AG04450 (cell line): Measurements from ENCODE around the gene OVOL3. TPM values are rescaled to one million over a fixed set of nuclear protein-coding genes. Genes with fewer than 3 reads are reported as not detected.

ENCODE experiments used
- CTCF ChIA-PET: fragments of 300-600, 350-600 bp; formaldehyde crosslinking; extraction: SDS; loops from one replicate; lab custom pipeline; 2022; ENCODE audit warnings: antibody characterized with exemption, inconsistent platforms; lab: Charles Lee
- POLR2A ChIA-PET: fragments of 350-600 bp; formaldehyde crosslinking; extraction: SDS; loops from one replicate; lab custom pipeline; 2021; ENCODE audit warnings: antibody characterized with exemption, inconsistent platforms; lab: Yijun Ruan, JAX
- DNase-seq: peaks from one replicate; pipeline ENCODE4 v3.0.0-alpha.2; 2011; ENCODE audit warnings: low read depth, low spot score
- H3K27ac ChIP-seq: one replicate; pipeline ENCODE4 v1.5.1; 2012; ENCODE audit warnings: low read depth, low read length, control low read depth
- H3K27me3 ChIP-seq: one replicate; pipeline ENCODE4 v1.6.0; 2012; ENCODE audit warnings: low read length; ENCODE audit not compliant: control insufficient read depth, insufficient read depth
- H3K4me3 ChIP-seq: 2 replicates; pipeline ENCODE4 v1.5.1; 2011; ENCODE audit warnings: mild to moderate bottlenecking, low read depth, low read length, control low read depth
- H3K9me3 ChIP-seq: 2 replicates; pipeline ENCODE4 v1.5.1; 2012; ENCODE audit warnings: low read length; ENCODE audit not compliant: control insufficient read depth, insufficient read depth
- polyA plus RNA-seq: library from polyadenylated mRNA; depleted of rRNA; stranded (reverse); fragments of >200 nt; gene quantifications from 2 replicates; pipeline ENCODE4 v1.2.3, GENCODE V29; 2011
- TF ChIP-seq, protein P1 (sequence below): IDR thresholded peaks from 2 replicates; pipeline ENCODE4 v1.5.1; 2011; ENCODE audit warnings: low read depth, low read length, control low read depth, inconsistent platforms

OVOL3 gene
- polyA plus RNA-seq, 1 experiment: not detected

DNA sequence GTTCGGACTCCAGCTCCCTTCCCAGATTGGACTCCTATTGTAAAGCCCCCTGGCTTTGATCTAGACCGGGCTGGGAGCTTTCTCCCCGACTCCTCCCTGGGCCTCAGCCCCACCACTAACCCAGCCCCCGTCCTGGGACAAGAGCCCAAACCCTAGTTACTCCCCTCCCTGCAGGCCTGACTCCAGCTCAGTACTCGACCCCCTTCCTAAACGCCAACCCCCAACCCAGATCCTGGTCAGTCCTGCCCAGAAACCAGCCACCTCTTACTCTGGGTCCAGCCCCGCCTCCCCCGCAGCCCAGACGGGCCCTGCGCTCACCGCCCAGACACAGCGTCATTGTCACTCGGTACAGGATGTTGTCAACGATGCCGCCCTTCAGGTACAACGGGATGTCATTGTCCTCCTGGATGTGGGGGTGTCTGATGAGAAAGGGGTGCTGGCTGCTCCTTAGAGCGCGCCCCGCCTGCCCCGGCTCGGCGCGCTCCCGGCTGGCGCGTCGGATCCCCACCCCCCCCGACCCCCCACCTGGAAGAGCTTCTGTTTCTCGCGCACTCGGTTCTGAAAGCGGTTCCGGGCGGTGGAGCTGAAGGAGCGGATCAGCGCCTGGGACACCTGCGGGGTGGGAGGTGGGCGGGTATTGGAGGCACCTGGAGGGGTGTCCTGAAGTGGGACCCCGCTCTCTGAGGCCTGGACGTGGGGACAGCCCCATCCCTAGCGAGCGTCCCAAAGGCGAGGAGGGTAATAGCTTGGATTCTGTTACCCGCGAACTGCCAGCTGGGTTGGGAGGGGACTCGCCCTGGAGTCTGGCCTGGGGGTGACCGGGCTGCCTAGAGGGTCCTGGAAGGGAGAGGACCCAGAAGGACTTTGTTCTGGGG is 40.4 kb downstream of the OVOL3 start:
- TF ChIP-seq, protein P1, sequence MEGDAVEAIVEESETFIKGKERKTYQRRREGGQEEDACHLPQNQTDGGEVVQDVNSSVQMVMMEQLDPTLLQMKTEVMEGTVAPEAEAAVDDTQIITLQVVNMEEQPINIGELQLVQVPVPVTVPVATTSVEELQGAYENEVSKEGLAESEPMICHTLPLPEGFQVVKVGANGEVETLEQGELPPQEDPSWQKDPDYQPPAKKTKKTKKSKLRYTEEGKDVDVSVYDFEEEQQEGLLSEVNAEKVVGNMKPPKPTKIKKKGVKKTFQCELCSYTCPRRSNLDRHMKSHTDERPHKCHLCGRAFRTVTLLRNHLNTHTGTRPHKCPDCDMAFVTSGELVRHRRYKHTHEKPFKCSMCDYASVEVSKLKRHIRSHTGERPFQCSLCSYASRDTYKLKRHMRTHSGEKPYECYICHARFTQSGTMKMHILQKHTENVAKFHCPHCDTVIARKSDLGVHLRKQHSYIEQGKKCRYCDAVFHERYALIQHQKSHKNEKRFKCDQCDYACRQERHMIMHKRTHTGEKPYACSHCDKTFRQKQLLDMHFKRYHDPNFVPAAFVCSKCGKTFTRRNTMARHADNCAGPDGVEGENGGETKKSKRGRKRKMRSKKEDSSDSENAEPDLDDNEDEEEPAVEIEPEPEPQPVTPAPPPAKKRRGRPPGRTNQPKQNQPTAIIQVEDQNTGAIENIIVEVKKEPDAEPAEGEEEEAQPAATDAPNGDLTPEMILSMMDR: no peak
- H3K9me3 ChIP-seq: no peaks in the 10 kb centered on the region; the same call in 1 of the 2 replicates
- ChIA-PET CTCF (no interaction called here), POLR2A (interaction anchor here (0.6 kb wide), 1 partner anchor 45 kb away, joined by 3 read pairs; no protein-coding TSS in a partner anchor)
- H3K27me3 ChIP-seq: no peaks in the 10 kb centered on the region
- H3K27ac ChIP-seq: no peak overlapping the region
- H3K4me3 ChIP-seq: peak overlapping the region; percentile 7; the same call in 1 of the 2 replicates
- DNase-seq: no peak

DNA sequence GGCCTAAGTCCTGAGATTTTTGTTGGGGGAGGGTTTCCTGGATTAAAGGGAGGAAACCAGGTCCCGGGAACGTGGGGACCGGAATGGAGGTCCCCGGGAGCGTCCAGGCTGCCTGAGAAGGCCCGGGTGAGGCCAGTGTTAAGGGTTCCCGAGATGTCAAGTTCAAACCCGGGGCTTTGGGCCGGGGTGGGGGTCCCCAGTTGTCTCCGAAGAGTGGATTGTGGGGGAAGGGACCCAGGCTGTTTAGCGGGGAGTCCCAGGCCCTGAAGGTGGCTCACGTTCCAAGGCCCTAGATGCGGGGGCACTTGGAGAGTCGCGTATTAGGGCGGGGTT is 41.0 kb downstream of the OVOL3 start:
- ChIA-PET CTCF (no interaction called here), POLR2A (no interaction called here)
- H3K27ac ChIP-seq: no peak overlapping the region
- H3K9me3 ChIP-seq: no peaks in the 10 kb centered on the region; the same call in 1 of the 2 replicates
- no peaks in the 10 kb centered on the region for H3K27me3 ChIP-seq
- TF ChIP-seq, protein P1: no peak
- H3K4me3 ChIP-seq: no peak overlapping the region; the same call in 1 of the 2 replicates
- DNase-seq: no peak

DNA sequence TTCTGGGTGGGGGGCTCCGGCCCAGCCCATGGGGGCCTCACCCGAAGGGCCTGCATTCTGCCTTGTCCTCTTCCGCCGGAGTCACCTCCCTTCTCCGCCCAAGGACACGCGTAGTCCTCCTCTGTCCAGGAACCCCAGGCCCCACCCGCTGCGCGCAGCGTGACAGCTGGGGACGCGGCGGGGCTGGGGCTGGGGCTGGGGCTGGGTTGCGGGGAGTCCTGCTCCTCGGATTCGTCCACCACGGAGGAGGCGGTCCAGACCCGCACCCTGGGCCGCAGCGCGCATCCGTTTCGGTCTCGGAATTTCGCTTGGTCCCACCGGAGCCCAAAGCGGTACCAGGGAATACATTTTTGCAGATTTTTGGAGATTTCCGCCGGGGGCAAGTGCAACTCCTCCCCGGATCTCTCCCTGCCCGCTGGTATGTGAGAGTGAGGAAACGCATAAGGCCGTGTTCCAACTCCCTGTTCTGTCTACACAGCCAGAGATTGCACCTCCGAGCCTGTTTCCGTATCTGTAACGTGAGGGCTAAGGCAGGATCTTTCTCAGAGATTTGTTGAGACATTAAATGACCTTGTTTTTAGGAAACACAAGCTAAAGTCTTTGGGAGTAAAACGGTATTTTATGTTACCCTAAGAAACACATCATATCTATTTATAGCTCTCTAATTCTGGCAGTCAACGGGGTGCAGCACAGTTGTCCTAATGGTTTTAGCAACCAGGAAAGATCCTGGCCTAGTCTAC is 41.6 kb downstream of the OVOL3 start, which contains the start of gene COX7A1:
Gene COX7A1, minus strand, starts transcription at position 96 of the 740 bp plus-strand sequence. Its CDS starts 40 bp downstream, at position 56.
- H3K27me3 ChIP-seq: no peaks in the 10 kb centered on the region
- no peak within 1 kb of the TSS for H3K27ac ChIP-seq
- TF ChIP-seq, protein P1: no peak
- H3K9me3 ChIP-seq: no peaks in the 10 kb centered on the region; the same call in 1 of the 2 replicates
- DNase-seq: no peak
- CTCF ChIA-PET: interaction anchor here (0.9 to 1.1 kb wide), 3 partner anchors 18 to 92 kb away, joined by 3 to 4 read pairs (median 3); no protein-coding TSS in a partner anchor
- POLR2A ChIA-PET: interaction anchor here (0.7 kb wide), 1 partner anchor 22 kb away, joined by 3 read pairs; no protein-coding TSS in a partner anchor
- peak within 1 kb of the TSS; percentile 17; the same call in 1 of the 2 replicates for H3K4me3 ChIP-seq

DNA sequence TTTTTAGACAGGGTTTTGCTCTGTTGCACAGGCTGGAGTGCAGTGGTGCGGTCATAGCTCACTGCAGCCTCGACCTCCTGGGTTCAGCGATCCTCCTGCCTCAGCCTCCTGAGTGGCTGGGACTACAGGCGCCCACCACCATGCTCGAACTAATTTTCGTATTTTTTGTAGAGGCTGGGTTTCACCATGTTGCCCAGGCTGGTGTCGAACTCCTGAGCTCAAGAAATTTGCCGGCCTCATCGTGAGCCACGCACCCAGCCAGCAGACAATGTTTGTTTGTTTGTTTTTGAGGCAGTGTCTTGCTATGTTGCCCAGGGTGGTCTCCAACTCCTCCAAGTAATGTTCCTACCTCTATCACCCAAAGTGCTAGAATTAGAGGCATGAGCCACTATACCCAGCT is 42.2 kb downstream of the OVOL3 start:
- TF ChIP-seq, protein P1: no peak
- H3K9me3 ChIP-seq: no peaks in the 10 kb centered on the region; the same call in 1 of the 2 replicates
- H3K4me3 ChIP-seq: no peak overlapping the region
- ChIA-PET POLR2A (interaction anchor here (0.7 kb wide), 1 partner anchor 23 kb away, joined by 3 read pairs; no protein-coding TSS in a partner anchor), CTCF (interaction anchor here (0.6 to 1.1 kb wide), 5 partner anchors 9 to 156 kb away, joined by 3 to 4 read pairs (median 3); no protein-coding TSS in a partner anchor)
- DNase-seq: no peak
- H3K27ac ChIP-seq: no peak overlapping the region
- no peaks in the 10 kb centered on the region for H3K27me3 ChIP-seq
